ENCODE results near the gene TSEN15.

The TSEN15 gene

GRCh38 chr1:184075055-184076029 lies 23.8 kb downstream of the TSEN15 start:
- DNase-seq (ENCODE audit: insufficient read length, low spot score) (no peak), FAIRE-seq (peak; percentile 29)
- TF ChIP-seq, protein P1, sequence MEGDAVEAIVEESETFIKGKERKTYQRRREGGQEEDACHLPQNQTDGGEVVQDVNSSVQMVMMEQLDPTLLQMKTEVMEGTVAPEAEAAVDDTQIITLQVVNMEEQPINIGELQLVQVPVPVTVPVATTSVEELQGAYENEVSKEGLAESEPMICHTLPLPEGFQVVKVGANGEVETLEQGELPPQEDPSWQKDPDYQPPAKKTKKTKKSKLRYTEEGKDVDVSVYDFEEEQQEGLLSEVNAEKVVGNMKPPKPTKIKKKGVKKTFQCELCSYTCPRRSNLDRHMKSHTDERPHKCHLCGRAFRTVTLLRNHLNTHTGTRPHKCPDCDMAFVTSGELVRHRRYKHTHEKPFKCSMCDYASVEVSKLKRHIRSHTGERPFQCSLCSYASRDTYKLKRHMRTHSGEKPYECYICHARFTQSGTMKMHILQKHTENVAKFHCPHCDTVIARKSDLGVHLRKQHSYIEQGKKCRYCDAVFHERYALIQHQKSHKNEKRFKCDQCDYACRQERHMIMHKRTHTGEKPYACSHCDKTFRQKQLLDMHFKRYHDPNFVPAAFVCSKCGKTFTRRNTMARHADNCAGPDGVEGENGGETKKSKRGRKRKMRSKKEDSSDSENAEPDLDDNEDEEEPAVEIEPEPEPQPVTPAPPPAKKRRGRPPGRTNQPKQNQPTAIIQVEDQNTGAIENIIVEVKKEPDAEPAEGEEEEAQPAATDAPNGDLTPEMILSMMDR (IDR thresholded peaks at IDR 0.05; ENCODE audit: insufficient read depth, missing control alignments), result peak; percentile 94

GRCh38 chr1:184078564-184079249 lies 27.2 kb downstream of the TSEN15 start:
- no peak for DNase-seq (ENCODE audit: insufficient read length, low spot score)
- peak; percentile 64 for FAIRE-seq

DNA sequence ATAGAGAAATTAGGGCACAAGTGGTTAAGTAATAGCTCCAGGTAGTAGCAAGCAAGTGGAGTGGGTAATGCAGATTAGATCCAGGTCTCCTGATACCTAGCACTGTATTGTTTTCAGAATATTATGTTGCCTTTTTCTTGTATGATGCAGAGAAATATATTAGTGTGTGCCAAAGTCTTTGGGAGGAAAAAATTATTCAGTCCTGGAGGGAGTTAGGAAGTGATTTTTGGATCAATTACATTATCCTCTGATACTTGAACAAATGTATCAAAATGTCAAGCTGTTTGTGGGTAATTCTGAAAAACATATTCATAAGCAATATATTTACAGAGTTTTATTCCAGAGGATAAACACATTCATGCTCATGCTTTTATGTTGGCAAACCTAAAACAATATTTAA lies 28.8 kb downstream of the TSEN15 start:
- no peak for FAIRE-seq
- no peak for DNase-seq (ENCODE audit: insufficient read length, low spot score)
- TF ChIP-seq, protein P1 (IDR thresholded peaks at IDR 0.05; ENCODE audit: insufficient read depth, missing control alignments), result no peak

More at GRCh38 chr1:184078564-184079249, 27.2 kb downstream of the TSEN15 start:
- TF ChIP-seq, protein P1 (IDR thresholded peaks at IDR 0.05; ENCODE audit: insufficient read depth, missing control alignments), result no peak

DNA sequence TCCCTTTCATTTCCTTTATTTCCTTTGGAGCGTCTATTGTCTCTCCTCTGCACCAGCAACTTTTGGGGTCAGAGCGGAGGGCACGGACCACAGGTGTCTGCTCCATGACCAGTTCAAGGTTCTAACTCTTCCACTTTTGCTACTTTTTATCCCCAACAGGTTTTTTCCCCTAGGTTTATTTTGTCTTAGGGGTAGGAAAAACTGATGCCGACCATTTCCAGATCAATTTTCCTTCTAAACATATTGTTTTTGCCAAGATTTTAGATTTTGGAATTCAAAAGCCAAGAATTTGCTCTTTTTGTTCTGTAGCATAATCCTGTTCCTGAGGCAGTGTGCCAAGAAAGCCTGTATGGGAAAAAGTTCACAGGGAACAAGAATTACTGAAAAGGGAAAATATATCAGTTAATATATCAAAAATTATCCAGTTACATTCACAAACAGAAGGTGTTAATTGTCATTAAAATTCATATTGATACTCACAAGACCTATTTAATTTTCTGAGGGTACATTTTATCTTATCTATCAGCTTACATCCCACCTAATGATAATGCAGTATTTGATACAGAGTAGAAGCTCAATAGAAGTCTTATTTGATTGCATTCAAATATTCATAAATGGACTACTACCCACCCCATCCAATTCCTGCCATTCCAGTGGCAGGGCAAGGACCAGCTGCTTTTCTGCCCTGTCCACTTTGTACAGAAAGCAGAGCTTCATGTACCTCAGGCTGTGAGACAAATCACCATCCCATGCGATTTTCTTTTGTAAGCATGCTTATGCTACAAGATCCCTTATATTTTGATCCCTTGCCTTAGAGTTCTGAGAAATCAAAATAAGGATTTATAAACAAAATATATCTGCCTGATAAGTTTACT lies 31.2 kb downstream of the TSEN15 start:
- TF ChIP-seq, protein P1 (IDR thresholded peaks at IDR 0.05; ENCODE audit: insufficient read depth, missing control alignments), result no peak
- no peak for FAIRE-seq
- no peak for DNase-seq (ENCODE audit: insufficient read length, low spot score)

DNA sequence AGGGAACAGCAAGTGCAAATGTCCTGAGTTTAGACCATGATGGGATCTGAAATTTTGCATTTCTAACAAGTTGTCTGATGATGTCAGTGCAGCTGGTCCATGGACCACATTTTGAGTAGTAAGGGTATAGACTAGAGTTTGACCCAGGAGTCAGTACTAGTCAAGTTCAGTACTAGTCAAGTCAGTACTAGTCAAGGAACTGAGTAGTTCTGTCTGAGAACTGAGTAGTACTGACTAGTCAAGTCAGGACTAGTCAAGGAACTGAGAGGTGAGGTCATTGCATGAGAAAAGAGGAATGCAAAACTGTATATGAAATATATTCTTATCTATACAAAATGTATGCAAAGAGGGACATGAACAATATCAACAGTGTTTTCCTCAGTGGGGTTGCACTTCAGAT lies 34.1 kb downstream of the TSEN15 start:
- FAIRE-seq (no peak), DNase-seq (ENCODE audit: insufficient read length, low spot score) (no peak)
- TF ChIP-seq, protein P1 (IDR thresholded peaks at IDR 0.05; ENCODE audit: insufficient read depth, missing control alignments), result no peak

GRCh38 chr1:184088037-184088436 lies 36.5 kb downstream of the TSEN15 start:
- DNase-seq (ENCODE audit: insufficient read length, low spot score), result no peak
- TF ChIP-seq, protein P1 (IDR thresholded peaks at IDR 0.05; ENCODE audit: insufficient read depth, missing control alignments), result no peak
- no peak for FAIRE-seq

All from D721Med (cell line).